Measurements from ENCODE around the gene MON2. TPM values are rescaled to one million over a fixed set of nuclear protein-coding genes. Genes with fewer than 3 reads are reported as not detected.

MON2 gene
- total and polyA plus RNA-seq, 10 of the 15 experiments (the other 5 are each of a cell fraction or from before 2014, with no cell fraction given) = 5.4 to 34.3 (median 23.4) TPM

GRCh38 chr12:62627181-62627580 is 160.6 kb downstream of the MON2 start (continued):
- TF ChIP-seq ZBTB4 (CRISPR knock-in tag; IDR thresholded peaks at IDR 0.05) (no peak), E2F8 (IDR thresholded peaks at IDR 0.05; ENCODE audit: low read depth, partially characterized antibody) (no peak), RB1 (IDR thresholded peaks at IDR 0.05; ENCODE audit: borderline replicate concordance) (no peak), MYC (IDR thresholded peaks at IDR 0.05; ENCODE audit: insufficient read depth, insufficient read length, insufficient replicate concordance, low read length, severe bottlenecking) (no peak), SREBF2 (IDR thresholded peaks at IDR 0.05; ENCODE audit: low read length) (no peak), ESRRA (IDR thresholded peaks at IDR 0.05; ENCODE audit: low read length) (no peak), PML (IDR thresholded peaks at IDR 0.05; ENCODE audit: low read length) (no peak)
